OCI-LY1 (cell line): ENCODE data around the gene TMPRSS11E.

Experiments used
- EZH2 ChIP-seq: fragments of 200-600 bp; sonication (generic), shearing (Covaris generic); IDR thresholded peaks from 2 replicates; pipeline ENCODE4 v1.8.0; 2017; ENCODE audit warnings: borderline replicate concordance, mixed run types, mild to moderate bottlenecking, antibody characterized with exemption, low read length, moderate library complexity, mixed read lengths
- TF ChIP-seq, protein P1 (sequence below): fragments of 200-600 bp; sonication (generic), shearing (Covaris generic); IDR thresholded peaks from 2 replicates; pipeline ENCODE4 v1.5.1; 2017; ENCODE audit warnings: mild to moderate bottlenecking, antibody characterized with exemption, low read length, moderate library complexity, mixed read lengths

DNA sequence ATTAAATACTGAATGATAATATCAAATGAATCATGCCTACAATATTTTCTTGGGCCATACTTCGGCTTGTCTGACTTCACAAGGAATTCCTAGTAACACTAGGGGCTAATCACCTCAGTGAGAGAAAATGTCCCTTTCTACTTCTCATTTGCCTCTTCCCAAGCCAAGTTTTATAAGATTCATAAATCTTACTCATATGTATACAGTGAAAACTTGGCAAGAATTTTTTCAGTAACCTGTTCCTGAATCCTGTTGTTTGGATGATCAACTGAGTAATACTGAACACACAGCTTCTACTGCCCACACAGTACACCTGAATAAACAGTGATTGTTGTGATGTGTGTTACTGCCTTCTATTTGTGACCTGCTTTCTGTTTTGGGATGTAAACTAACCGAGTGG, 16.5 kb downstream of the TMPRSS11E start:
- TF ChIP-seq, protein P1, sequence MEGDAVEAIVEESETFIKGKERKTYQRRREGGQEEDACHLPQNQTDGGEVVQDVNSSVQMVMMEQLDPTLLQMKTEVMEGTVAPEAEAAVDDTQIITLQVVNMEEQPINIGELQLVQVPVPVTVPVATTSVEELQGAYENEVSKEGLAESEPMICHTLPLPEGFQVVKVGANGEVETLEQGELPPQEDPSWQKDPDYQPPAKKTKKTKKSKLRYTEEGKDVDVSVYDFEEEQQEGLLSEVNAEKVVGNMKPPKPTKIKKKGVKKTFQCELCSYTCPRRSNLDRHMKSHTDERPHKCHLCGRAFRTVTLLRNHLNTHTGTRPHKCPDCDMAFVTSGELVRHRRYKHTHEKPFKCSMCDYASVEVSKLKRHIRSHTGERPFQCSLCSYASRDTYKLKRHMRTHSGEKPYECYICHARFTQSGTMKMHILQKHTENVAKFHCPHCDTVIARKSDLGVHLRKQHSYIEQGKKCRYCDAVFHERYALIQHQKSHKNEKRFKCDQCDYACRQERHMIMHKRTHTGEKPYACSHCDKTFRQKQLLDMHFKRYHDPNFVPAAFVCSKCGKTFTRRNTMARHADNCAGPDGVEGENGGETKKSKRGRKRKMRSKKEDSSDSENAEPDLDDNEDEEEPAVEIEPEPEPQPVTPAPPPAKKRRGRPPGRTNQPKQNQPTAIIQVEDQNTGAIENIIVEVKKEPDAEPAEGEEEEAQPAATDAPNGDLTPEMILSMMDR = no peak
- TF ChIP-seq EZH2 = no peak
